ENCODE results near the gene OR10X1. TPM values are rescaled to one million over a fixed set of nuclear protein-coding genes. Genes with fewer than 3 reads are reported as not detected.

The OR10X1 gene
- total RNA-seq, 4 donors from 2014 or later, result not detected

GRCh38 chr1:158600735-158601134 is 21.0 kb upstream of the OR10X1 start:
- intact Hi-C loops (cut with DNase I), result no loop called here
- H3K9me3 ChIP-seq, result no peaks in the 10 kb centered on the region
- no peaks in the 10 kb centered on the region for H3K4me1 ChIP-seq
- no peak for DNase-seq
- H3K27ac ChIP-seq, result no peak overlapping the region
- 92 to 95% methylated on average over 2 of the region's 2 CpGs for WGBS, 2 donors
- H3K4me3 ChIP-seq (replicated peaks in 1 of 3), result no peak overlapping the region
- TF ChIP-seq, protein P1, sequence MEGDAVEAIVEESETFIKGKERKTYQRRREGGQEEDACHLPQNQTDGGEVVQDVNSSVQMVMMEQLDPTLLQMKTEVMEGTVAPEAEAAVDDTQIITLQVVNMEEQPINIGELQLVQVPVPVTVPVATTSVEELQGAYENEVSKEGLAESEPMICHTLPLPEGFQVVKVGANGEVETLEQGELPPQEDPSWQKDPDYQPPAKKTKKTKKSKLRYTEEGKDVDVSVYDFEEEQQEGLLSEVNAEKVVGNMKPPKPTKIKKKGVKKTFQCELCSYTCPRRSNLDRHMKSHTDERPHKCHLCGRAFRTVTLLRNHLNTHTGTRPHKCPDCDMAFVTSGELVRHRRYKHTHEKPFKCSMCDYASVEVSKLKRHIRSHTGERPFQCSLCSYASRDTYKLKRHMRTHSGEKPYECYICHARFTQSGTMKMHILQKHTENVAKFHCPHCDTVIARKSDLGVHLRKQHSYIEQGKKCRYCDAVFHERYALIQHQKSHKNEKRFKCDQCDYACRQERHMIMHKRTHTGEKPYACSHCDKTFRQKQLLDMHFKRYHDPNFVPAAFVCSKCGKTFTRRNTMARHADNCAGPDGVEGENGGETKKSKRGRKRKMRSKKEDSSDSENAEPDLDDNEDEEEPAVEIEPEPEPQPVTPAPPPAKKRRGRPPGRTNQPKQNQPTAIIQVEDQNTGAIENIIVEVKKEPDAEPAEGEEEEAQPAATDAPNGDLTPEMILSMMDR (IDR thresholded peaks at IDR 0.05), result no peak
- TF ChIP-seq POLR2A (IDR thresholded peaks at IDR 0.05), result no peak
- no peaks in the 10 kb centered on the region for H3K36me3 ChIP-seq
- H3K27me3 ChIP-seq, result no peaks in the 10 kb centered on the region

- no peak overlapping the region for H3K27ac ChIP-seq
- WGBS, 2 donors, result 87 to 95% methylated on average over 1 of the region's 1 CpG
- intact Hi-C loops (cut with DNase I), result no loop called here
Measured at GRCh38 chr1:158586942-158587341, 7.2 kb upstream of the OR10X1 start.

GRCh38 chr1:158583962-158584361 is 4.3 kb upstream of the OR10X1 start:
- H3K36me3 ChIP-seq, result no peaks in the 10 kb centered on the region
- H3K4me3 ChIP-seq (replicated peaks in 1 of 3), result no peak overlapping the region
- no peak for DNase-seq
- no peaks in the 10 kb centered on the region for H3K4me1 ChIP-seq
- WGBS, 2 donors, result 77 to 78% methylated on average over 4 of the region's 4 CpGs
- no peaks in the 10 kb centered on the region for H3K9me3 ChIP-seq
- no peak for TF ChIP-seq POLR2A (IDR thresholded peaks at IDR 0.05)
- TF ChIP-seq, protein P1 (IDR thresholded peaks at IDR 0.05), result no peak
- intact Hi-C loops (cut with DNase I), result no loop called here
- no peak overlapping the region for H3K27ac ChIP-seq
- no peaks in the 10 kb centered on the region for H3K27me3 ChIP-seq

More at GRCh38 chr1:158586942-158587341, 7.2 kb upstream of the OR10X1 start:
- no peak overlapping the region for H3K4me3 ChIP-seq (replicated peaks in 1 of 3)
- no peaks in the 10 kb centered on the region for H3K27me3 ChIP-seq
- no peaks in the 10 kb centered on the region for H3K36me3 ChIP-seq
- no peaks in the 10 kb centered on the region for H3K9me3 ChIP-seq
- DNase-seq, result no peak
- no peaks in the 10 kb centered on the region for H3K4me1 ChIP-seq
- TF ChIP-seq, protein P1 (IDR thresholded peaks at IDR 0.05), result no peak
- TF ChIP-seq POLR2A (IDR thresholded peaks at IDR 0.05), result no peak

- no peak for DNase-seq
- no peak overlapping the region for H3K4me3 ChIP-seq (replicated peaks in 1 of 3)
- H3K4me1 ChIP-seq, result no peaks in the 10 kb centered on the region
- no peaks in the 10 kb centered on the region for H3K27me3 ChIP-seq
- TF ChIP-seq POLR2A (IDR thresholded peaks at IDR 0.05), result no peak
- TF ChIP-seq, protein P1 (IDR thresholded peaks at IDR 0.05), result no peak
- no peaks in the 10 kb centered on the region for H3K9me3 ChIP-seq
- no peaks in the 10 kb centered on the region for H3K36me3 ChIP-seq
- intact Hi-C loops (cut with DNase I), result no loop called here
- H3K27ac ChIP-seq, result no peak overlapping the region
- 94 to 96% methylated on average over 3 of the region's 3 CpGs for WGBS, 2 donors
Measured at GRCh38 chr1:158577561-158577960, 2.1 kb downstream of the OR10X1 start.

DNA sequence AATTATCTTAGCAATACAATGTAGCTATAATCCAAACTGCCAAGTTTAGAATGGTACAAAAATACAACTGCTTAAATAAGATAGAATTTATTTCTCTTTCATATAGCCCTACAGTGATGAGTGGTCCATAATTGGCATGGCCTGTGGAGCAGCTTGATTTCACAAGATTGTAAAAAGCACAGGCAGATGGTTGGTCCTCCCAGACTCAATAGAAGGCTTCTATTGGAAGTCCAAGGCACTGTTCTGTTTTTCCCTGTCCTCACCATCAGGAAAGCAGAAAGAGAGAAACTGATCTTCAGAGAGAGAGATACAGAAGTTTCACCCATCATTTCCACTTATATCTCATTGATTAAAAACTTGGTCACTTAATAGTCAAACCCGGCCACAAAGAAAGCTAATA is 7.5 kb downstream of the OR10X1 start:
- Histone ChIP-seq H3K36me3 (no peaks in the 10 kb centered on the region), H3K4me1 (no peaks in the 10 kb centered on the region), H3K4me3 (replicated peaks in 1 of 3) (no peak overlapping the region), H3K27ac (no peak overlapping the region), H3K27me3 (no peaks in the 10 kb centered on the region), H3K9me3 (no peaks in the 10 kb centered on the region)
- DNase-seq, result no peak
- 82 to 93% methylated on average over 1 of the region's 1 CpG for WGBS, 2 donors
- intact Hi-C loops (cut with DNase I), result no loop called here
- no peak for TF ChIP-seq POLR2A (IDR thresholded peaks at IDR 0.05)
- TF ChIP-seq, protein P1 (IDR thresholded peaks at IDR 0.05), result no peak

Data from thyroid gland (tissue), 4 donors.